ENCODE measurements around the gene FGF14.
"Not testable (repeated sequence)": the region's sequence is repeated elsewhere in the genome, so short reads cannot be mapped to it uniquely, and the experiment has no call there.

The FGF14 gene

GRCh38 chr13:102187313-102187712 is 214.5 kb downstream of the FGF14 start:
- no peak for DNase-seq

- no peak for DNase-seq
Observed at GRCh38 chr13:102185375-102185984, 216.4 kb downstream of the FGF14 start.

- no peak for DNase-seq
Observed at GRCh38 chr13:102183509-102184182, 218.2 kb downstream of the FGF14 start.

GRCh38 chr13:102182170-102182569 is 219.7 kb downstream of the FGF14 start:
- DNase-seq, result no peak

GRCh38 chr13:102177431-102177830 is 224.4 kb downstream of the FGF14 start:
- no peak for DNase-seq

- DNase-seq, result no peak
Observed at GRCh38 chr13:102176846-102177245, 225.0 kb downstream of the FGF14 start.

- DNase-seq, result no peak
Observed at GRCh38 chr13:102172406-102172805, 229.4 kb downstream of the FGF14 start.

GRCh38 chr13:102170305-102170704 is 231.5 kb downstream of the FGF14 start:
- no peak for DNase-seq

GRCh38 chr13:102169471-102170015 is 232.3 kb downstream of the FGF14 start:
- DNase-seq, result no peak

- DNase-seq, result no peak
Observed at GRCh38 chr13:102152790-102153189, 249.1 kb downstream of the FGF14 start.

- DNase-seq, result no peak
Observed at GRCh38 chr13:102147353-102147752, 254.5 kb downstream of the FGF14 start.

- DNase-seq, result no peak
Observed at GRCh38 chr13:102145750-102146149, 256.1 kb downstream of the FGF14 start.

- no peak for DNase-seq
Observed at GRCh38 chr13:102142473-102142826, 259.4 kb downstream of the FGF14 start.

GRCh38 chr13:102141625-102142472 is 260.0 kb downstream of the FGF14 start:
- DNase-seq, result no peak

GRCh38 chr13:102139626-102140025 is 262.2 kb downstream of the FGF14 start:
- DNase-seq, result no peak

- no peak for DNase-seq
Observed at GRCh38 chr13:102138635-102139190, 263.1 kb downstream of the FGF14 start.

- DNase-seq, result not testable (repeated sequence)
Observed at GRCh38 chr13:102137904-102138303, 263.9 kb downstream of the FGF14 start.

- no peak for DNase-seq
Observed at GRCh38 chr13:102136735-102137296, 265.0 kb downstream of the FGF14 start.

- DNase-seq, result no peak
Observed at GRCh38 chr13:102132777-102133295, 269.0 kb downstream of the FGF14 start.

- DNase-seq, result no peak
Observed at GRCh38 chr13:102131246-102131645, 270.6 kb downstream of the FGF14 start.

GRCh38 chr13:102128216-102128810 is 273.5 kb downstream of the FGF14 start:
- DNase-seq, result no peak

- no peak for DNase-seq
Observed at GRCh38 chr13:102127153-102127552, 274.7 kb downstream of the FGF14 start.

All from NK-92 treated with Interleukin-12 subunit alpha and Interleukin-12 subunit beta, amount 100 ng/mL, for 24 hours (cell line).